Natural killer cell (primary cell): ENCODE data around the gene KRTAP5-8. TPM values are rescaled to one million over a fixed set of nuclear protein-coding genes. Genes with fewer than 3 reads are reported as not detected.

Experiments
- ATAC-seq, 3 donors: fragments of 150-1000 bp in 2 of 3; fragments of 200-7000 bp in 1 of 3; cut with Tn5 transposase; 1 replicate in 1 of 3; 2 replicates in 2 of 3; pipeline ENCODE4 v1.10.0; 2021; ENCODE audit warnings: mild to moderate bottlenecking in 2 of 3, moderate library complexity in 2 of 3
- DNase-seq, 2 donors: peaks; one replicate each; pipeline versions ENCODE4 v3.0.0 to v3.0.0-alpha.2; 2013 to 2021; ENCODE audit warnings: mixed read lengths in 1 of 2
- H3K27ac ChIP-seq: one replicate; pipeline ENCODE4 v1.5.1; 2013; ENCODE audit warnings: mild to moderate bottlenecking, low read length
- H3K27me3 ChIP-seq: one replicate; pipeline ENCODE4 v1.6.1; 2013; ENCODE audit warnings: low read length; ENCODE audit not compliant: control insufficient read depth, insufficient read depth
- H3K36me3 ChIP-seq: one replicate; pipeline ENCODE4 v1.6.1; 2013; ENCODE audit warnings: low read length; ENCODE audit not compliant: control insufficient read depth, insufficient read depth
- H3K4me1 ChIP-seq: one replicate; pipeline ENCODE4 v1.6.1; 2013; ENCODE audit warnings: low read length; ENCODE audit not compliant: control insufficient read depth, insufficient read depth
- H3K4me3 ChIP-seq: one replicate; pipeline ENCODE4 v1.5.1; 2013; ENCODE audit warnings: low read length
- H3K9me3 ChIP-seq: one replicate; pipeline ENCODE4 v1.6.1; 2013; ENCODE audit warnings: low read length; ENCODE audit not compliant: control insufficient read depth, insufficient read depth
- H3K27ac Mint-ChIP-seq, 2 donors: one replicate each; pipeline ENCODE4 v1.8.0; 2022; ENCODE audit warnings: mild to moderate bottlenecking in 2 of 2, mixed read lengths in 2 of 2, moderate library complexity in 1 of 2
- H3K27me3 Mint-ChIP-seq, 2 donors: one replicate each; pipeline ENCODE4 v1.8.0; 2022; ENCODE audit warnings: low read depth in 2 of 2, mixed read lengths in 2 of 2
- H3K36me3 Mint-ChIP-seq: one replicate; pipeline ENCODE4 v1.8.0; 2022; ENCODE audit warnings: mixed read lengths
- H3K4me1 Mint-ChIP-seq, 2 donors: one replicate each; pipeline ENCODE4 v1.8.0; 2022; ENCODE audit warnings: mixed read lengths in 2 of 2
- H3K4me3 Mint-ChIP-seq: one replicate; pipeline ENCODE4 v1.8.0; 2022; ENCODE audit warnings: mild to moderate bottlenecking, moderate library complexity, mixed read lengths
- H3K9me3 Mint-ChIP-seq, 2 donors: one replicate each; pipeline ENCODE4 v1.8.0; 2022; ENCODE audit warnings: mixed read lengths in 2 of 2
- CTCF ChIP-seq: fragments of 200-600 bp; IDR thresholded peaks from one replicate; pipeline ENCODE4 v1.8.0; 2022; ENCODE audit warnings: antibody characterized with exemption
- WGBS: methylation state at CpG from one replicate; pipeline ENCODE4 v1.1.7; 2013; ENCODE audit warnings: missing lambda C conversion rate; ENCODE audit not compliant: insufficient coverage; 5-methylcytosine and 5-hydroxymethylcytosine counted together
- intact Hi-C: fragments of 100-400 bp; cut with micrococcal nuclease; formaldehyde crosslinking; loops from one replicate; pipeline ENCODE4 v1.14.2; 2022
- total RNA-seq, 4 donors: library from RNA; stranded (reverse); fragments of 120-200 nt in 1 of 4; gene quantifications; one replicate each; pipeline versions ENCODE4 v1.2.3 to v1.2.4, GENCODE V29; 2013 to 2022

KRTAP5-8 gene
- total RNA-seq, 3 donors from 2014 or later (not counting 1 experiment from before 2014, with no cell fraction given) = not detected

DNA sequence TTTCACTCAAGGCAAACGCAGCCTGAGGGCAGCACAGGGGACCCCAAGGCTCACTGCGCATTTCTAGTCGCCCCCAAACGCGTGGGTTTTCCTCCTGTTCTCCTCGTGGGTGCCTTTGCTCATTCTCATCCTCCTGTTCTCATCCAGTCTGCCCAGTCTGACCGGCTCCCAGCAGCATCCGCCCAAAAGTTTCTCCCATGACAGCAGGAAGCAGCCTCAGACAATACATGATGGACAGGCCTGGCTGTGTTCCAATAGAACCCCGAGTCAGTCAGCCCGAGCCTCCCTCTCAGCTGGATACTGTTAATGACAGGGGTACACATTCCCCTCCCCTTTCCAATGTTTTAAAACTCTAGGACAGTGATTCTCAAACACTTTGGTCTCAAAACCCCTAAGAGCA lies 33.3 kb upstream of the KRTAP5-8 start:
- WGBS = 84% methylated on average over 10 of the region's 10 CpGs
- Mint-ChIP-seq H3K4me1 (peaks cover 0 to 4% of the 10 kb centered on the region in 2 donors), H3K36me3 (peaks cover 24% of the 10 kb centered on the region), H3K4me3 (no peak overlapping the region), H3K27me3 (no peaks in the 10 kb centered on the region), H3K9me3 (peaks cover 2 to 3% of the 10 kb centered on the region in 2 donors), H3K27ac (no peak overlapping the region)
- intact Hi-C loops = no loop called here
- DNase-seq = no peak
- no peak overlapping the region for H3K27ac ChIP-seq
- no peak overlapping the region for H3K4me3 ChIP-seq
- ATAC-seq = no peak
- no peaks in the 10 kb centered on the region for H3K9me3 ChIP-seq
- H3K27me3 ChIP-seq = no peaks in the 10 kb centered on the region
- H3K36me3 ChIP-seq = peaks cover 38% of the 10 kb centered on the region
- no peak for TF ChIP-seq CTCF
- no peaks in the 10 kb centered on the region for H3K4me1 ChIP-seq

- Mint-ChIP-seq H3K27ac (no peak overlapping the region), H3K4me3 (no peak overlapping the region), H3K36me3 (peaks cover 28% of the 10 kb centered on the region), H3K9me3 (peaks cover 2 to 5% of the 10 kb centered on the region in 2 donors), H3K27me3 (no peaks in the 10 kb centered on the region), H3K4me1 (peaks cover 0 to 4% of the 10 kb centered on the region in 2 donors)
- H3K27me3 ChIP-seq = no peaks in the 10 kb centered on the region
- no peak for TF ChIP-seq CTCF
- no peaks in the 10 kb centered on the region for H3K4me1 ChIP-seq
- H3K4me3 ChIP-seq = no peak overlapping the region
- intact Hi-C loops = no loop called here
- H3K27ac ChIP-seq = no peak overlapping the region
- WGBS = 100% methylated on average over 1 of the region's 2 CpGs
- peaks cover 4% of the 10 kb centered on the region for H3K9me3 ChIP-seq
- ATAC-seq = no peak
- DNase-seq = no peak
- peaks cover 34% of the 10 kb centered on the region for H3K36me3 ChIP-seq
Measured at GRCh38 chr11:71505001-71505400, 32.8 kb upstream of the KRTAP5-8 start.

GRCh38 chr11:71505781-71506180 lies 32.0 kb upstream of the KRTAP5-8 start:
- H3K36me3 Mint-ChIP-seq = peaks cover 28% of the 10 kb centered on the region
- ATAC-seq (no peak), DNase-seq (no peak)
- 86% methylated on average over 9 of the region's 9 CpGs for WGBS
- H3K9me3 Mint-ChIP-seq = peaks cover 2 to 5% of the 10 kb centered on the region in 2 donors
- H3K4me1 Mint-ChIP-seq = peaks cover 0 to 4% of the 10 kb centered on the region in 2 donors
- H3K9me3 ChIP-seq = peaks cover 8% of the 10 kb centered on the region
- intact Hi-C loops = no loop called here
- peaks cover 27% of the 10 kb centered on the region for H3K36me3 ChIP-seq
- H3K27me3 ChIP-seq = no peaks in the 10 kb centered on the region
- no peak overlapping the region for H3K4me3 Mint-ChIP-seq
- no peak overlapping the region for H3K27ac ChIP-seq
- H3K4me3 ChIP-seq = no peak overlapping the region
- no peak for TF ChIP-seq CTCF
- H3K27ac Mint-ChIP-seq = peak overlapping the region in 1 of 2 donors; percentile 44
- no peaks in the 10 kb centered on the region for H3K27me3 Mint-ChIP-seq
- H3K4me1 ChIP-seq = no peaks in the 10 kb centered on the region

DNA sequence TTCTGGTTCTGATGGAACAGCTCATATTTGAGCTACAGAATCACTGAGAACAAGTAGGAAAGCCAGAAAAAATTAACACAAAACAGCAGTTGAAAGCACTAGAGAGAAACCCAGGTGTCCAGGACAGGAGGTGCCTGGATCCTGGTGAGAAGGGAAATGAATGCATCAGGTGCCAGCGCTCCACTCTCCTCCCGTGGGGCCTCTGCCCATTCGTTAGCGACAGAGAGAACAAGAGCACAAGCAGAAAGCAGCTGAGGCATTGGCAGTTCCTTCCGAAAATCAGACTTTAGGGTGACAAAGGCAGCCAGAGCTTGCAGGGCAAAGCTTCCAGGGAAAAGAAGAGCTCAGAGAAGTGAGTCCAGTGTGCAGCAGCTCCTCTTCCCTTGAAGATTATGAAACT lies 30.7 kb upstream of the KRTAP5-8 start:
- Histone ChIP-seq H3K36me3 (peaks cover 16% of the 10 kb centered on the region), H3K4me1 (no peaks in the 10 kb centered on the region), H3K4me3 (no peak overlapping the region), H3K9me3 (peaks cover 10% of the 10 kb centered on the region), H3K27ac (no peak overlapping the region), H3K27me3 (no peaks in the 10 kb centered on the region)
- no peak for TF ChIP-seq CTCF
- ATAC-seq = no peak
- no peak for DNase-seq
- peaks cover 2 to 6% of the 10 kb centered on the region in 2 donors for H3K9me3 Mint-ChIP-seq
- WGBS = 84% methylated on average over 5 of the region's 5 CpGs
- peaks cover 28% of the 10 kb centered on the region for H3K36me3 Mint-ChIP-seq
- H3K4me3 Mint-ChIP-seq = no peak overlapping the region
- H3K27ac Mint-ChIP-seq = no peak overlapping the region
- H3K4me1 Mint-ChIP-seq = peaks cover 0 to 4% of the 10 kb centered on the region in 2 donors
- no peaks in the 10 kb centered on the region for H3K27me3 Mint-ChIP-seq
- intact Hi-C loops = no loop called here
